Bronchial epithelial cell (primary cell): Measurements from ENCODE around the gene WARS2. TPM values are rescaled to one million over a fixed set of nuclear protein-coding genes. Genes with fewer than 3 reads are reported as not detected.
"Not testable (repeated sequence)": the region's sequence is repeated elsewhere in the genome, so short reads cannot be mapped to it uniquely, and the experiment has no call there.

Experiments
- DNase-seq: peaks from one replicate; pipeline ENCODE4 v3.0.0-alpha.2; 2010; ENCODE audit warnings: low read depth
- FAIRE-seq: peaks from 2 replicates; lab custom pipeline; 2011; peaks lifted over from hg19 to GRCh38; lab: Jason Lieb, UNC
- H3K27me3 ChIP-seq: 2 replicates; pipeline ENCODE4 v1.5.1; 2011; ENCODE audit warnings: low read length; ENCODE audit not compliant: control insufficient read depth, insufficient read depth
- H3K36me3 ChIP-seq: 2 replicates; pipeline ENCODE4 v1.5.1; 2011; ENCODE audit warnings: low read length; ENCODE audit not compliant: control insufficient read depth, insufficient read depth
- H3K4me3 ChIP-seq: 2 replicates; pipeline ENCODE4 v1.5.1; 2011; ENCODE audit warnings: mild to moderate bottlenecking, low read depth, low read length, control low read depth
- CTCF ChIP-seq: IDR thresholded peaks from 2 replicates; pipeline ENCODE4 v1.5.1; 2011; ENCODE audit warnings: mild to moderate bottlenecking, moderate library complexity, low read length, control low read depth, inconsistent platforms; ENCODE audit not compliant: insufficient read depth, severe bottlenecking
- total RNA-seq: library from RNA; depleted of rRNA; stranded (reverse); fragments of >200 nt; gene quantifications from 2 replicates; pipeline ENCODE4 v1.2.1, GENCODE V29; 2014

The WARS2 gene
- total RNA-seq, 1 donor from 2014 or later, result 15.3 TPM

- no peak overlapping the region for H3K4me3 ChIP-seq
- FAIRE-seq, result no peak
Observed at GRCh38 chr1:119181218-119181617, 40.8 kb upstream of the WARS2 start.

GRCh38 chr1:119179051-119179450 is 38.6 kb upstream of the WARS2 start:
- Histone ChIP-seq H3K4me3 (no peak overlapping the region), H3K36me3 (no peaks in the 10 kb centered on the region), H3K27me3 (no peaks in the 10 kb centered on the region)
- DNase-seq, result no peak
- FAIRE-seq, result no peak
- no peak for TF ChIP-seq CTCF

More at GRCh38 chr1:119181218-119181617, 40.8 kb upstream of the WARS2 start:
- Histone ChIP-seq H3K27me3 (no peaks in the 10 kb centered on the region), H3K36me3 (no peaks in the 10 kb centered on the region)
- no peak for TF ChIP-seq CTCF
- DNase-seq, result no peak

GRCh38 chr1:119172927-119173326 is 32.5 kb upstream of the WARS2 start:
- H3K36me3 ChIP-seq, H3K4me3 ChIP-seq, FAIRE-seq, DNase-seq, H3K27me3 ChIP-seq: not testable (repeated sequence)

GRCh38 chr1:119171381-119172010 is 31.0 kb upstream of the WARS2 start:
- FAIRE-seq, result not testable (repeated sequence)

GRCh38 chr1:119163396-119163795 is 22.9 kb upstream of the WARS2 start:
- Histone ChIP-seq H3K4me3 (no peak overlapping the region), H3K27me3 (no peaks in the 10 kb centered on the region), H3K36me3 (peaks cover 2% of the 10 kb centered on the region)
- FAIRE-seq (no peak), DNase-seq (no peak)
- TF ChIP-seq CTCF, result no peak

More at GRCh38 chr1:119171381-119172010, 31.0 kb upstream of the WARS2 start:
- not testable (repeated sequence) for H3K36me3 ChIP-seq, H3K4me3 ChIP-seq, H3K27me3 ChIP-seq, DNase-seq

GRCh38 chr1:119160866-119161265 is 20.4 kb upstream of the WARS2 start:
- DNase-seq, result peak; percentile 33
- Histone ChIP-seq H3K4me3 (no peak overlapping the region), H3K27me3 (no peaks in the 10 kb centered on the region), H3K36me3 (peaks cover 2% of the 10 kb centered on the region)
- no peak for FAIRE-seq
- no peak for TF ChIP-seq CTCF

GRCh38 chr1:119160409-119160808 is 20.0 kb upstream of the WARS2 start:
- no peak for FAIRE-seq
- TF ChIP-seq CTCF, result no peak
- no peak for DNase-seq

More at GRCh38 chr1:119160409-119160808, 20.0 kb upstream of the WARS2 start:
- Histone ChIP-seq H3K4me3 (no peak overlapping the region), H3K27me3 (no peaks in the 10 kb centered on the region), H3K36me3 (peaks cover 2% of the 10 kb centered on the region)
